Uterus (tissue), 4 donors: Measurements from ENCODE around the gene TRMO. TPM values are rescaled to one million over a fixed set of nuclear protein-coding genes. Genes with fewer than 3 reads are reported as not detected.
"Not testable (repeated sequence)": the region's sequence is repeated elsewhere in the genome, so short reads cannot be mapped to it uniquely, and the experiment has no call there.

Experiments used
- DNase-seq, 2 donors: peaks; one replicate each; pipeline ENCODE4 v3.0.0-alpha.2; 2019 to 2020
- H3K27ac ChIP-seq, 2 donors: fragments of 200-600 bp; sonication (generic); 1 replicate in 1 of 2; 2 replicates in 1 of 2; pipeline ENCODE4 v1.5.1; 2016 to 2018
- H3K27me3 ChIP-seq, 2 donors: fragments of 200-600 bp; sonication (generic); one replicate each; pipeline ENCODE4 v1.5.1; 2018 to 2019; ENCODE audit warnings: control low read depth in 1 of 2
- H3K36me3 ChIP-seq, 2 donors: fragments of 200-600 bp; sonication (generic); one replicate each; pipeline ENCODE4 v1.5.1; 2019; ENCODE audit warnings: control low read depth in 1 of 2
- H3K4me1 ChIP-seq, 2 donors: fragments of 200-600 bp; sonication (generic); one replicate each; pipeline ENCODE4 v1.5.1; 2018 to 2019; ENCODE audit warnings: control low read depth in 1 of 2
- H3K4me3 ChIP-seq, 2 donors: fragments of 200-600 bp; sonication (generic); 1 replicate in 1 of 2; 2 replicates in 1 of 2; pipeline ENCODE4 v1.5.1; 2018 to 2019; ENCODE audit warnings: mild to moderate bottlenecking in 1 of 2
- H3K9me3 ChIP-seq, 2 donors: fragments of 200-600 bp; sonication (generic); one replicate each; pipeline ENCODE4 v1.5.1; 2019; ENCODE audit warnings: control low read depth in 1 of 2
- POLR2A ChIP-seq, 2 donors: fragments of 450-650 bp; IDR thresholded peaks; one replicate each; pipeline ENCODE4 v1.6.1; 2016; ENCODE audit warnings: antibody characterized with exemption in 2 of 2, mild to moderate bottlenecking in 1 of 2, moderate library complexity in 1 of 2
- intact Hi-C: fragments of 100-400 bp; cut with DNase I; formaldehyde crosslinking; loops from one replicate; pipeline ENCODE4 v1.15.1; 2023; ENCODE audit warnings: low total_unique reads
- total RNA-seq, 4 donors: library from RNA; depleted of rRNA in 3 of 4; stranded (reverse); fragments of >200 nt in 3 of 4; gene quantifications; one replicate each; pipeline versions ENCODE4 v1.1.0 to v1.2.4, GENCODE V29; 2014 to 2023
- TF ChIP-seq, protein P1 (sequence below), 4 experiments: fragments of 200-600 bp in 2 of 4; fragments of 450-650 bp in 2 of 4; sonication (generic) in 2 of 4; IDR thresholded peaks; one replicate each; pipeline ENCODE4 v1.5.1; 2016 to 2019; ENCODE audit warnings: antibody characterized with exemption in 4 of 4, mild to moderate bottlenecking in 2 of 4, moderate library complexity in 1 of 4
- donor health status: DM: yes; HTN: yes; CAD: no.

TRMO gene
- total RNA-seq, 4 donors from 2014 or later: 14.1 to 32.6 (median 19.7) TPM

DNA sequence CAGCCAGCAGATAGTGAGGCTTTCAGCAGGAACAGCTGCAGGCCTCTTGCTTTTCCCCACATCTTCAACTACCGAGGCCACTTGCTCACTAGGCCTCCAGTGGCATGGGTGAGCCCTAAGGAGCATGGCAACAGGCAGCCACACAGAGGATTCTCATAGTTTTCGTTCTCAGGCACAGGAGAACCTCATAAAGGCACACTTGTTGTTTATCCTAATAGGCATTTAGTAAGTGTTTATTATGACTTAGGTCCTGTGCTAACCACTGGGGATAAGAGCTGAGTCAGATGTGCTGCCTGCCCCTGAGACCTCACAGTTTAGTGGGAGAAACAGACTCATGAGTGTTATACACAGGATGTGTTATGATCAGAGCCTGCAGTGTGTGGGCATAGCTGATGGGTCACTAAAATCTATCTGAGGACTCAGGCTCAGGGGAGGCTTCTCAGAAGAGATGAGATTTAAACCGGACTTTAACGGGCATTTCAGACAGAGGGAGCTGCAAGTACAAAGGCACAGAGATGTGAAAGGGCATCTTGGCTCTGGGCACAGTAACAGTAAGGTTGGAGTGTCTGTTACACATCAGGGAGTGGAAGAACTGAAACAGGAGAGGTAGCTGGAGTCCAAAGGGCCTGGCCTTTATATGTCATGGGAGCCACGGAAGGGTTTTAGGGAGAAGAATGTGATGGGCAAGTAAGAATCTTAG, 36.7 kb upstream of the TRMO start:
- Histone ChIP-seq H3K4me1 (no peaks in the 10 kb centered on the region), H3K9me3 (no peaks in the 10 kb centered on the region), H3K27me3 (no peaks in the 10 kb centered on the region), H3K27ac (no peak overlapping the region), H3K36me3 (no peaks in the 10 kb centered on the region), H3K4me3 (no peak overlapping the region)
- no peak for TF ChIP-seq POLR2A (IDR thresholded peaks at IDR 0.05)
- TF ChIP-seq, protein P1, sequence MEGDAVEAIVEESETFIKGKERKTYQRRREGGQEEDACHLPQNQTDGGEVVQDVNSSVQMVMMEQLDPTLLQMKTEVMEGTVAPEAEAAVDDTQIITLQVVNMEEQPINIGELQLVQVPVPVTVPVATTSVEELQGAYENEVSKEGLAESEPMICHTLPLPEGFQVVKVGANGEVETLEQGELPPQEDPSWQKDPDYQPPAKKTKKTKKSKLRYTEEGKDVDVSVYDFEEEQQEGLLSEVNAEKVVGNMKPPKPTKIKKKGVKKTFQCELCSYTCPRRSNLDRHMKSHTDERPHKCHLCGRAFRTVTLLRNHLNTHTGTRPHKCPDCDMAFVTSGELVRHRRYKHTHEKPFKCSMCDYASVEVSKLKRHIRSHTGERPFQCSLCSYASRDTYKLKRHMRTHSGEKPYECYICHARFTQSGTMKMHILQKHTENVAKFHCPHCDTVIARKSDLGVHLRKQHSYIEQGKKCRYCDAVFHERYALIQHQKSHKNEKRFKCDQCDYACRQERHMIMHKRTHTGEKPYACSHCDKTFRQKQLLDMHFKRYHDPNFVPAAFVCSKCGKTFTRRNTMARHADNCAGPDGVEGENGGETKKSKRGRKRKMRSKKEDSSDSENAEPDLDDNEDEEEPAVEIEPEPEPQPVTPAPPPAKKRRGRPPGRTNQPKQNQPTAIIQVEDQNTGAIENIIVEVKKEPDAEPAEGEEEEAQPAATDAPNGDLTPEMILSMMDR (IDR thresholded peaks at IDR 0.05): no peak
- no peak for DNase-seq
- intact Hi-C loops: no loop called here

DNA sequence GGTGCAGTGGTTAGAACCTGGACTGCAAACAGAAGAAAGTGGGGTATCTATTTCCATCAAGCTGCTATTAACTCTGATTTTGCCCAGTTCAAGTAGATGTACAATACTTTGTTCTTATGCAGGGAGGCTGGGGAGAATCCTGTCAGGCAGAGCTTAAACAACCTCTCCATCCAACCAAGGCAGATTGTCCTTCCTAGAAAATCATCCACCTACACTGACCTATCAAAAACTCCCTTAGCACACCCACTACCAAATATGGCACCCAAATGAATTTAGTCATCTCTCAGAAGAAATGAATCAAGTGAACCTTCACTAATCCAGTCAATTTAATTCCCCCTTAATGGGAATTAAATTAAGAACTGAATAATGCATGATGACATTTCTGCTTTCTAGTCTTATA, 34.0 kb upstream of the TRMO start:
- no peak for TF ChIP-seq POLR2A (IDR thresholded peaks at IDR 0.05)
- TF ChIP-seq, protein P1 (IDR thresholded peaks at IDR 0.05): no peak
- Histone ChIP-seq H3K4me3 (no peak overlapping the region), H3K27ac (no peak overlapping the region), H3K9me3 (no peaks in the 10 kb centered on the region), H3K4me1 (no peaks in the 10 kb centered on the region), H3K36me3 (no peaks in the 10 kb centered on the region), H3K27me3 (no peaks in the 10 kb centered on the region)
- intact Hi-C loops: no loop called here
- no peak for DNase-seq

DNA sequence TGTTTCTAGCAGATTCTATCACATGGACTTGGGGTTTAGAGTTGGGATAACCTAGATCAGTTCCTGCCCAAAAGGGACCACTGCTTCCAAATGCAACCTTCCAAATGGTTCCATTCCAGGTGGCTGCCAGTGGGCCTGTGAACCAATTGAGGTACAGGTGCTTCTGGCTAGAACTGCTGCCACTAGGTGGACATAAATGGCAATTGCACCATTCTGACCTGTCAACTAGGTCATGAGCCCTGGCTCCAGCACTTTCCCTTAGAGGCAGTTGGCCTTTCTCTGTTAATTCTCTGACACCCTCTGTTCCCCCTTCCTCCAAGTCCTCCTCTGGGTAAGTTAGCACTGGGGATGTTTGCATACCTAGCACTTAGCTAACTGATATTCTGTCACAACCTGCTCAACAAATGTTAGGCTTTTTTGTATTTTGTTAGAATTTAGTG, 32.3 kb upstream of the TRMO start:
- no peaks in the 10 kb centered on the region for H3K9me3 ChIP-seq
- H3K36me3 ChIP-seq: no peaks in the 10 kb centered on the region
- H3K4me3 ChIP-seq: no peak overlapping the region
- DNase-seq: no peak
- H3K27ac ChIP-seq: no peak overlapping the region
- H3K27me3 ChIP-seq: no peaks in the 10 kb centered on the region
- no peaks in the 10 kb centered on the region for H3K4me1 ChIP-seq
- intact Hi-C loops: no loop called here
- TF ChIP-seq, protein P1 (IDR thresholded peaks at IDR 0.05): peak in 2 of 4 experiments; percentile 14 to 32
- no peak for TF ChIP-seq POLR2A (IDR thresholded peaks at IDR 0.05)

DNA sequence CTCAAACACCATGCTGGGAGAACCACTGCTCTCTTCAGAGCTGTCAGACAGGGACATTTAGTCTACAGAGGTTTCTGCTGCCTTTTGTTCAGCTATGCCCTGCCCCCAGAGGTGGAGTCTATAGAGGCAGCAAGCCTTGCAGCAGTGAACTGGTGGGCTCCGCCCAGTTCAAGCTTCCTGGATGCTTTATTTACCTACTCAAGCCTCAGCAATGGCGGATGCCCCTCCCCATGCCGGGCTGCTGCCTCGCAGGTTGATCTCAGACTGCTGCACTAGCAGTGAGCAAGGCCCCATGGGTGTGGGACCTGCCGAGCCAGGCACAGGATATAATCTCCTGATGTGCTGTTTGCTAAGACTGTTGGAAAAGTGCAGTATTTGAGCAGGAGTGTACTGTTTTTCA, 28.6 kb upstream of the TRMO start:
- H3K4me3 ChIP-seq, H3K9me3 ChIP-seq, intact Hi-C loops, H3K36me3 ChIP-seq, H3K27me3 ChIP-seq, H3K27ac ChIP-seq, DNase-seq, H3K4me1 ChIP-seq: not testable (repeated sequence)

DNA sequence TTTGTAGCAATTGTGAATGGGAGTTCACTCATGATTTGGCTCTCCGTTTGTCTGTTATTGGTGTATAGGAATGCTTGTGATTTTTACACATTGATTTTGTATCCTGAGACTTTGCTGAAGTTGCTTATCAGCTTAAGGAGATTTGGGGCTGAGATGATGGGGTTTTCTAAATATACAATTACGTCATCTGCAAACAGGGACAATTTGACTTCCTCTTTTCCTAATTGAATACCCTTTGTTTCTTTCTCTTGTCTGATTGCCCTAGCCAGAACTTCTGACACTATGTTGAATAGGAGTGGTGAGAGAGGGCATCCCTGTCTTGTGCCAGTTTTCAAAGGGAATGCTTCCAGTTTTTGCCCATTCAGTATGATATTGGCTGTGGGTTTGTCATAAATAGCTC, 24.8 kb upstream of the TRMO start:
- DNase-seq, H3K27me3 ChIP-seq, H3K9me3 ChIP-seq, H3K36me3 ChIP-seq, H3K27ac ChIP-seq, H3K4me1 ChIP-seq, intact Hi-C loops, H3K4me3 ChIP-seq: not testable (repeated sequence)

DNA sequence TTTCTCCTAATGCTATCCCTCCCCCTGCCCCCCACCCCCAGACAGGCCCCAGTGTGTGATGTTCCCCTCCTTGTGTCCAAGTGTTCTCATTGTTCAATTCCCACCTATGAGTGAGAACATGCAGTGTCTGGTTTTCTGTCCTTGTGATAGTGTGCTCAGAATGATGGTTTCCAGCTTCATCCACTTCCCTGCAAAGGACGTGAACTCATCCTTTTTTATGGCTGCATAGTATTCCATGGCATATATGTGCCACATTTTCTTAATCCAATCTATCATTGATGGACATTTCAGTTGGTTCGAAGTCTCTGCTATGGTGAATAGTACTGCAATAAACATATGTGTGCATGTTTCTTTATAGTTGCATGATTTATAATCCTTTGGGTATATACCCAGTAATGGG, 23.2 kb upstream of the TRMO start:
- H3K36me3 ChIP-seq, DNase-seq, intact Hi-C loops, H3K27ac ChIP-seq, H3K4me1 ChIP-seq, H3K27me3 ChIP-seq, H3K9me3 ChIP-seq, H3K4me3 ChIP-seq: not testable (repeated sequence)

DNA sequence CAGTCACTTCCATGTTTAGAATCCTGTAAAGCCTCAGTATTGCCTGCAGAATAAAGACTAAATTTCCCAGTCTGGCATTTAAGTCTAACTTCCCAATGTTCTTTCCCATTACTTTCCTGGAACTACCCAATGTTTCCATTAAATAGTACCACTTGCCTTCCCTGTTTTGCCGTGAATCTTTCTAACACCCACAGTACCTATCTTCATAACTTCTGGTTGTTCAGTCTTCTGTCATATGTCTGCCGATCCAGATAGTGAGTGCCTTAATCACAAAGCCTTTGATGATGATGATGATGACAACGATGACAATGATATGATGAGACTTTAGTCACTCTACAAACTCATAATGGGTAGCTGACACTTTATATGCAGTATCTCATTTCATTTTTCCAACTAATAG, 22.3 kb upstream of the TRMO start:
- no peak for TF ChIP-seq POLR2A (IDR thresholded peaks at IDR 0.05)
- TF ChIP-seq, protein P1 (IDR thresholded peaks at IDR 0.05): no peak
- Histone ChIP-seq H3K27me3 (no peaks in the 10 kb centered on the region), H3K9me3 (no peaks in the 10 kb centered on the region), H3K4me3 (no peak overlapping the region), H3K27ac (no peak overlapping the region), H3K4me1 (no peaks in the 10 kb centered on the region), H3K36me3 (no peaks in the 10 kb centered on the region)
- intact Hi-C loops: no loop called here
- no peak for DNase-seq
